ENCODE results near the gene NFIB. TPM values are rescaled to one million over a fixed set of nuclear protein-coding genes. Genes with fewer than 3 reads are reported as not detected.

NFIB gene
- polyA plus RNA-seq, 1 donor (not counting 4 experiments of a cell fraction or from before 2014, with no cell fraction given), result 8.9 TPM

DNA sequence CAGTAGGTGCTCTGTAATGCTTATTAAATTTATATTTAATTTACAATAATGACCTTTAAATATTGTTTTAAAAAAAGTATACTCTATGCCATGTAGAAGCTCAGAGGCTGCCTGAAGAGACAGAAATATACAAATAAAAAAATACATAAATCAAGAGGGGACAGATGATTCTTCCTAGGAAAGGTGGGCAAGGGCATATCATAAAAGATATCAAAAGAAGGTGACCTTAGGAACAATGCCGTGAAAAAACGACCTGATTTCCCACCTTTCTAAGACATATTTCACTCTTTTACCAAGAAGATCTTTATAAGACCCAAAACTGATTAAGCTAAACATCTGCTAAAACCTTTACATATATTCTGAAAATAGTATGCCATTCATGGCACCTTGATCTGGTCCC, 128.9 kb downstream of the NFIB start:
- dilution Hi-C loops (cut with MboI; ENCODE audit: extremely low pct_ligation_motif_present, low sequenced_read_pairs), result no loop called here
- no peak for FAIRE-seq
- H3K4me1 ChIP-seq (ENCODE audit: control insufficient read depth, extremely low read depth, insufficient read depth, low read length), result peaks cover 26% of the 10 kb centered on the region
- H3K27ac ChIP-seq (ENCODE audit: control insufficient read depth, insufficient read depth, low read length), result no peak overlapping the region
- no peaks in the 10 kb centered on the region for H4K20me1 ChIP-seq (ENCODE audit: control insufficient read depth, extremely low read depth, insufficient read depth, low read length)
- no peaks in the 10 kb centered on the region for H3K9me3 ChIP-seq (ENCODE audit: control insufficient read depth, low read depth, low read length)
- no peaks in the 10 kb centered on the region for H3K9me1 ChIP-seq (ENCODE audit: control insufficient read depth, extremely low read depth, insufficient read depth, low read length)
- H3K79me2 ChIP-seq (ENCODE audit: control insufficient read depth, insufficient read depth, low read length), result peaks cover 18% of the 10 kb centered on the region
- TF ChIP-seq EZH2 (IDR thresholded peaks at IDR 0.05; ENCODE audit: low read length) (no peak), CTCF (optimal IDR thresholded peaks at IDR 0.05 in 1 of 3, IDR thresholded peaks at IDR 0.05 in 1 of 3, conservative IDR thresholded peaks at IDR 0.05 in 1 of 3; ENCODE audit: extremely low read depth in 1 of 3, insufficient read depth in 2 of 3, low read length in 3 of 3) (no peak)
- no peaks in the 10 kb centered on the region for H3K36me3 ChIP-seq (ENCODE audit: control insufficient read depth in 2 of 2, extremely low read depth in 1 of 2, insufficient read depth in 2 of 2, low read length in 2 of 2)
- DNase-seq (ENCODE audit: low read depth, low spot score), result no peak
- no peak overlapping the region for H3K9ac ChIP-seq (ENCODE audit: control insufficient read depth, extremely low read depth, insufficient read depth, low read length)
- no peak overlapping the region for H3K4me3 ChIP-seq (ENCODE audit: control insufficient read depth in 2 of 3, extremely low read depth in 1 of 3, insufficient read depth in 2 of 3, low read depth in 1 of 3, low read length in 3 of 3)
- H3K27me3 ChIP-seq (ENCODE audit: control insufficient read depth, extremely low read depth, insufficient read depth, low read length), result no peaks in the 10 kb centered on the region
- no peak overlapping the region for H3K4me2 ChIP-seq (ENCODE audit: control insufficient read depth, extremely low read depth, insufficient read depth, low read depth, low read length)
- H2AFZ ChIP-seq (ENCODE audit: control insufficient read depth, low read length), result no peak overlapping the region

- dilution Hi-C loops (cut with MboI; ENCODE audit: extremely low pct_ligation_motif_present, low sequenced_read_pairs), result no loop called here
- Histone ChIP-seq H3K9ac (ENCODE audit: control insufficient read depth, extremely low read depth, insufficient read depth, low read length) (no peak overlapping the region), H3K36me3 (ENCODE audit: control insufficient read depth in 2 of 2, extremely low read depth in 1 of 2, insufficient read depth in 2 of 2, low read length in 2 of 2) (no peaks in the 10 kb centered on the region), H3K79me2 (ENCODE audit: control insufficient read depth, insufficient read depth, low read length) (peaks cover 15% of the 10 kb centered on the region), H4K20me1 (ENCODE audit: control insufficient read depth, extremely low read depth, insufficient read depth, low read length) (no peaks in the 10 kb centered on the region), H3K27me3 (ENCODE audit: control insufficient read depth, extremely low read depth, insufficient read depth, low read length) (no peaks in the 10 kb centered on the region), H3K4me2 (ENCODE audit: control insufficient read depth, extremely low read depth, insufficient read depth, low read depth, low read length) (no peak overlapping the region), H2AFZ (ENCODE audit: control insufficient read depth, low read length) (no peak overlapping the region), H3K4me3 (ENCODE audit: control insufficient read depth in 2 of 3, extremely low read depth in 1 of 3, insufficient read depth in 2 of 3, low read depth in 1 of 3, low read length in 3 of 3) (no peak overlapping the region), H3K4me1 (ENCODE audit: control insufficient read depth, extremely low read depth, insufficient read depth, low read length) (peaks cover 37% of the 10 kb centered on the region), H3K9me3 (ENCODE audit: control insufficient read depth, low read depth, low read length) (no peaks in the 10 kb centered on the region), H3K9me1 (ENCODE audit: control insufficient read depth, extremely low read depth, insufficient read depth, low read length) (no peaks in the 10 kb centered on the region), H3K27ac (ENCODE audit: control insufficient read depth, insufficient read depth, low read length) (no peak overlapping the region)
- DNase-seq (ENCODE audit: low read depth, low spot score) (peak; percentile 35), FAIRE-seq (peak; percentile 65)
- no peak for TF ChIP-seq CTCF (optimal IDR thresholded peaks at IDR 0.05 in 1 of 3, IDR thresholded peaks at IDR 0.05 in 1 of 3, conservative IDR thresholded peaks at IDR 0.05 in 1 of 3; ENCODE audit: extremely low read depth in 1 of 3, insufficient read depth in 2 of 3, low read length in 3 of 3)
- no peak for TF ChIP-seq EZH2 (IDR thresholded peaks at IDR 0.05; ENCODE audit: low read length)
Measured at GRCh38 chr9:14183001-14183400, 130.9 kb downstream of the NFIB start.

All from keratinocyte (primary cell).